Measurements from ENCODE around the gene CDHR2.

The CDHR2 gene

DNA sequence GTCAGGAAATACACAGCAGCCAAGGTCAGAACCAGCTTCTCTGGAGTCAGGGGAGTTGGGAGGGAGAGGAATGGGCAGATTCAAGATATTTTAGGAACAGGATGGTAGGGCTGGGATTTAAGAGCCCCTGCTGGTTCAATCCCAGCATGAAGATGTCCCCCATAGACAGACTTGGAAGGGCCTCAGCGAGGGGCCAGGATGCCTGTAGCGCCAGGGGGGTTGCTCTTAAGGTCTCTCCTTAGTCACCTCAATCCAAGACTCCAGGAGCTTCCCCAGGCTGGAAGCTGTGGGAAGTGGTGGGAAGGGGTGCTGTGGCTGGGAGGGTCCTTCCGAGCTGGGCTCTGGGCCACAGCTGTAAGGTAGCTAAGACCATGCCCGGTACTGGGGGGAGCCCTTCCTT is 90.1 kb downstream of the CDHR2 start:
- DNase-seq (ENCODE audit: low read depth): no peak
- TF ChIP-seq, protein P1, sequence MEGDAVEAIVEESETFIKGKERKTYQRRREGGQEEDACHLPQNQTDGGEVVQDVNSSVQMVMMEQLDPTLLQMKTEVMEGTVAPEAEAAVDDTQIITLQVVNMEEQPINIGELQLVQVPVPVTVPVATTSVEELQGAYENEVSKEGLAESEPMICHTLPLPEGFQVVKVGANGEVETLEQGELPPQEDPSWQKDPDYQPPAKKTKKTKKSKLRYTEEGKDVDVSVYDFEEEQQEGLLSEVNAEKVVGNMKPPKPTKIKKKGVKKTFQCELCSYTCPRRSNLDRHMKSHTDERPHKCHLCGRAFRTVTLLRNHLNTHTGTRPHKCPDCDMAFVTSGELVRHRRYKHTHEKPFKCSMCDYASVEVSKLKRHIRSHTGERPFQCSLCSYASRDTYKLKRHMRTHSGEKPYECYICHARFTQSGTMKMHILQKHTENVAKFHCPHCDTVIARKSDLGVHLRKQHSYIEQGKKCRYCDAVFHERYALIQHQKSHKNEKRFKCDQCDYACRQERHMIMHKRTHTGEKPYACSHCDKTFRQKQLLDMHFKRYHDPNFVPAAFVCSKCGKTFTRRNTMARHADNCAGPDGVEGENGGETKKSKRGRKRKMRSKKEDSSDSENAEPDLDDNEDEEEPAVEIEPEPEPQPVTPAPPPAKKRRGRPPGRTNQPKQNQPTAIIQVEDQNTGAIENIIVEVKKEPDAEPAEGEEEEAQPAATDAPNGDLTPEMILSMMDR (IDR thresholded peaks at IDR 0.05; ENCODE audit: low read depth, low read length, missing control alignments): no peak
- no peak overlapping the region for H3K4me3 ChIP-seq (ENCODE audit: low read depth, low read length)
- in situ Hi-C loops (cut with HindIII; ENCODE audit: low sequenced_read_pairs): no loop called here

DNA sequence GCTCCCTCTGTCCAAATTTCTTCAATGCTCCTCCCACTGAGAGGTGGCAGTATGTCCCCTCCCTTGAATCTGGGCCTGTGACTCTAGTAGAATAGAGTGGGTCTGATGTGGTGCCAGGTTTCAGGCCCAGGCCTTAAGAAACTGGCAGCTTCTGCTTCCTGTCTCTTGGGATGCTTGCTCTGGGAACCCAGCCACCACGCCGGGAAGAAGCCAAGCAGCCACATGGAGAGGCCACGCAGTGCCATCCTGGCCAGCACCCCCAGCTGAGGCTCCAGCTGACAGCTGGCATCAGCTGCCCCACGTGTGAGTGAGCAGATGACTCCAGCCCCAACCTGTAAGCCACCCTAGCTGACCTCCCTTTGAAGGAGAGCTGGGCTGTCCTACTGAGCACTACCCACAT is 90.8 kb downstream of the CDHR2 start:
- no peak overlapping the region for H3K4me3 ChIP-seq (ENCODE audit: low read depth, low read length)
- TF ChIP-seq, protein P1 (IDR thresholded peaks at IDR 0.05; ENCODE audit: low read depth, low read length, missing control alignments): no peak
- no peak for DNase-seq (ENCODE audit: low read depth)
- in situ Hi-C loops (cut with HindIII; ENCODE audit: low sequenced_read_pairs): no loop called here

DNA sequence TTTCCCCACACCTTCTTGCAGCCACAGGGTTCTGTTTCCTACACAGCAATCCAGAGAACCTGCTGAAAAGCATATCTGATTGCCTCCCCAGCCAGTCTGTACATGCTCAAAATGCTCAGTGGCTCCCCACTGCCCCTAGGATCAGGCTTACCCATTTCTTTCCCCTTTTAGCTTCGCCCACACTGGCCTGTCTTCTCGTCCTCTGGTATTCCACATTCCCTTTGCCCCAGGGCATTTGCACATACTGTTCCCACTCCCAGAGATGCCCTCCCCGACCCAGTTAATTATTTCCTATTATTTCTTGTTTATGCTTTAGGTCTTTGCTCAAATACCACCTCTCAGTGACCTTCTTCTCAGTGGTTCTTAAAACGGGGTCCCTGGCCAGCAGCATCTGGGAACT is 91.5 kb downstream of the CDHR2 start:
- TF ChIP-seq, protein P1 (IDR thresholded peaks at IDR 0.05; ENCODE audit: low read depth, low read length, missing control alignments): no peak
- H3K4me3 ChIP-seq (ENCODE audit: low read depth, low read length): no peak overlapping the region
- DNase-seq (ENCODE audit: low read depth): no peak
- in situ Hi-C loops (cut with HindIII; ENCODE audit: low sequenced_read_pairs): no loop called here

DNA sequence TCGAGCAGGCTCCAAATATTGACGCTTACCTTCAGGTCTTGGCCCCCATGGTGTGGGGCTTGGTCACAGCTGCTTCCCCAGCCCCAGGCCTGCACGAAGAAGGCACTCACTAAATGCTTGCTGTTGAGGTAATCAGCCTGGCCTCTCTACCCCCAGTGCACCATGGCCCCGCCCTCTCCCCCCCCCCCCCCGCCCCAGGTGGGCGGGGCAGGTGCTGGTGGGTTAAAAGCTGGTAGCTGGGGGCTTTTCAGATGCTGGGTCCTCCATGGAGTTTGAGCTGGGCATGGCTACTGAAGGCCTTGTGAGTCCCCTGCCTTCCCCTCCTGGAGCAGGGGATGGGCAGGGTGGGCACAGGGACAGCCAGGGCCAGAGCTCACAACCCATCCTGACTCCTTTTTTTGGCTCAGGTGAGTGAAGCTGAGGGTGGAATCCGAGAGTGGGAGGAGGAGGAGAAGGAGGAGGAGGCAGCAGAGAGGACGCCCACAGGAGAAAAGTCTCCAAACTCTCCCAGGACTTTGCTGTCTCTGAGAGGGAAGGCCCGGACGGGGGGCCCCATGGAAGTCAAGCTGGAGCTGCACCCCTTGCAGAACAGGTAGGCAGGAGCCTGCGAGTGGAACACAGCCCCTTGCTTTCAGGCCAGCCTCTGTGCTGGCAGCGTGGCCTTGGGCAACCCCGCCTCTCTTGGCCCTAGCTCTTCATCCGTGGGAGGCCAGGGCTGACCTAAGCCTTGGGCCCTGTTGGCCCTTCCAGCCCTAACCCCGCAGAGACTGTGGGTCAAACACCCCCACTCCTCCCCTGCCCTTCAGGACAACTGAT is 93.7 kb downstream of the CDHR2 start:
- no peak overlapping the region for H3K4me3 ChIP-seq (ENCODE audit: low read depth, low read length)
- no peak for DNase-seq (ENCODE audit: low read depth)
- TF ChIP-seq, protein P1 (IDR thresholded peaks at IDR 0.05; ENCODE audit: low read depth, low read length, missing control alignments): no peak
- in situ Hi-C loops (cut with HindIII; ENCODE audit: low sequenced_read_pairs): no loop called here

DNA sequence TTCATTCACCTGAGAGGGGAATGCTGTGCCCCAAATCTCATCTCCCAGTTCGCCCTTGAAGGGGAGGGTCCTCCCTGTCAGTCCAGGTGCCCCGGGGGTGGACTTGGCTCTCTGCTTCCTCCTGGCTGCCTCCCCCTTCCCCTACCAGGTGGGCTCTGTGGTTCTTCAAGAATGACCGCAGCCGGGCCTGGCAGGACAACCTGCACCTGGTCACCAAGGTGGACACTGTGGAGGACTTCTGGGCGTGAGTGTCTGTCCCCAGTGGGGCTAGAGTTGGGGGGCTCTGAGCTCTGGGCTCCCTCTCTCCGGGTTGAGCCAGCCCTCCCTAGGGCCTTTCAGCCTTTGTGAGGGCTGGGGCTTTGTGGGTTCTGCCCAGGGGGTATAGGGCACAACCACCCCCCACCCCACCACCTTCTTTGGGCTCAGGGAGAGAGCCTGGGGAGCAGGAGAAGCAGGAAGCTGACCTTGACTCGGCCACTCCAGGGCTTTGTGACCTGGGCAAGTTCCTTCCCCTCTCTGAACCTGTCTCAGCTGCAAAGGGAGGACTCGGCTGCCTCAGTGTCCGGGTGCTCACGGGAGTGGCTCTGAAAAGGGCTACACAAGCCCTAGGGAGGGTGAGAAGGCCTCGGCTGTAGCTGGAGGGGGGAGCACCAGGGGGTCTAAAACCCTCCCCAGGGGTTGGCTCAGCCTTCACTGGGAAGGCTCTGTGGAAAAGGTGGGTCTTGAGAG is 94.5 kb downstream of the CDHR2 start:
- TF ChIP-seq, protein P1 (IDR thresholded peaks at IDR 0.05; ENCODE audit: low read depth, low read length, missing control alignments): no peak
- DNase-seq (ENCODE audit: low read depth): no peak
- in situ Hi-C loops (cut with HindIII; ENCODE audit: low sequenced_read_pairs): no loop called here
- no peak overlapping the region for H3K4me3 ChIP-seq (ENCODE audit: low read depth, low read length)

DNA sequence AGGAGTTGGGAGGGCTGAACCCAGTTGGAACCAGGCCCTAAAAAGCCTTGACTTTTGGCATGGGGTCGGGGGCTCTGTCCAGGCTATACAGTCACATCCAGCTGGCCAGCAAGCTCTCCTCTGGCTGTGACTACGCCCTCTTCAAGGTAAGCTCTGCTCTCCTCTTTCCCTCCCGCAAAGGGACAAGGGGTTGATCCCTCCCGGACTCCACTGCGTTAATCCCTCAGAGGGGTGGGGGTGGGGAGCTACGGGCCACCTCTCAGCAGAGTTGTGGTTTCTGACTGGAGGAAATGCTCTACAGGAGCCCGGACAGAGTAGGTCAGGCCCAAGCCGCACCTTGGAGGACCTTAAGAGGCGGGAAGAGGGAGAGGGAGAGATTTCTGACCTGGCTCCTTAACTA is 95.2 kb downstream of the CDHR2 start:
- TF ChIP-seq, protein P1 (IDR thresholded peaks at IDR 0.05; ENCODE audit: low read depth, low read length, missing control alignments): no peak
- in situ Hi-C loops (cut with HindIII; ENCODE audit: low sequenced_read_pairs): no loop called here
- no peak for DNase-seq (ENCODE audit: low read depth)
- H3K4me3 ChIP-seq (ENCODE audit: low read depth, low read length): no peak overlapping the region
